Inflammatory macrophage (primary cell): ENCODE measurements around the gene RFNG.

Experiments used
- DNase-seq, 2 donors: peaks; one replicate each; pipeline ENCODE4 v3.0.0-alpha.2; 2020 to 2022

The RFNG gene

DNA sequence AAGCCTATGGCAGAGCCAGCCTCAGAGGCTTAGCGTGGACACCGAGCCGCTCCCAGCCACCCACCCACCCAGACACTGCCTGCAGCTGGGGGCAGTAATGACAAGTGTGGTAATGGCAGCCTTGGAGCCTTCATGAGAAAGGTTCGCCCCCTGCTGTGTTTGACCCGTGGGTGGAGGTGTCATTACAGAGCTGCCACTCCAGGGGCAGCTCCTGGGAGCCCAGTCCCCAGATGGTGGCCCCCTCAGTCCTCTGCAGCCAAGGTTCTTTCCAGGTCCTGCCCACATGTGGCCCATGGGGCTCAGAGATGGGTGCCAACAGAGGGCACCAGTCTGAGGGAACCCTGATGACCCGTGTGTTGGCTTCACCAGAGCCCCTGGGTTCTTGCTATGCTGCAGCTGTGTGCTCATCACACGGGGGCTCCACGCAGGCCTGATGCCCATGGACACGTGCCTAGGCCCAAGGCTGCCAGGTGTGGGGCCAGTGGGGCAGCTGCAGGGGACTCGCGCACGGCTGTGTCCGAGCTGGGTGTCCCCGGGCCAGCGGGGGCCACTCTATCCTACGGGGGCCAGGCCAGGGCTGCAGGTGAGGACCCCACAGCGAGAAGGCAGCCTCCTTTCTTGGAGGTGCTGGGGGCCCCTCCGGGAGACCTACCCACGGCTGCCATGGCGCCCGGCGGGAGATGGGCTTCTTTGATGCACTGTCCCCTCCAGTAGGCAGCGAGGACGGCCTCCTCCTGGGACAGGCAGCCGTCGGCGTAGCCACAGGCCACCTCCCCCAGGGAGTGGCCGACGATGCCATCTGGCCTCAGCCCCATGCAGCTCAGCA, 38.3 kb upstream of the RFNG start:
- no peak for DNase-seq

DNA sequence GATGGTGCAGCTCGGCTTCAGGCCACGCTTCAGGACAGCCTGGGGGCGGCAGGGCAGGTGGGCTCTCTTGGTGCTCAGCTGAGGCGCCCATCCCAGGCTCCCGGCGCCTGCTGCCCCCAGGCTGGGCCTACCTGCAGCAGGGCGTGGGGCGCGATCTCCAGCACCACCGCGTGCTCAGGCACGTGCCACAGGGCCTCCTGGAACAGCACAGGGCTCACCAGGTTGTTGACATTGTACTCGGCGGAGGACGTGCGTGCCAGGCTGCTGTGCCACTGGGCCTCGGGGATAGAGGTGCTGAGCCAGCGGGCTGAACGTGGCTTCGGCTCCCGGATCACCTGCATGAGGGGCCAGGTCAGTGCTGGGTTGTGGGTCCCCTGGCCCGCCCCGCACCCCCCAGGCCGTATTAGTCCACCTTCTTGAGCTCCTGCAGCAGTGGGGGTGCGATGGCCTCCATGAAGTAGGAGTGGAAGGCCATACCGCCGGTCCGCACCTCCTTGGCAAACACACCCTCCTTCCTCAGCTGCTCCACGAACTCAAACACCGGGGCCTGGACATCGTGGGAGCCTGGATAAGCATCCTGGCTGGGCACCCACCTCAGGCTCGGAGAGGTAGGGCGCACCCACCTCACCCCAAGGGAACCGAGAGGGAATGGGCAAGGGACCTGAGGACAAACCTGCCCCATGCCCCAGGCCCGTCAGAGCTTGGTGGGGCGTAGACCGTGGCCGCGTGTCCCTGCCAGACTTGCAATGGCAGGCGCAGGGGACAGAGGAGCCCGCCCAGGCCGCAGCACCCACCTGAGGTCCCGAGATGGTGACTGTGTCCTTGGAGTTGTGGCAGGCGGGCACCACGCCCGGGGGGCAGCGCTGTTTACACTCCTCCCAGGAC, 37.5 kb upstream of the RFNG start:
- no peak for DNase-seq

DNA sequence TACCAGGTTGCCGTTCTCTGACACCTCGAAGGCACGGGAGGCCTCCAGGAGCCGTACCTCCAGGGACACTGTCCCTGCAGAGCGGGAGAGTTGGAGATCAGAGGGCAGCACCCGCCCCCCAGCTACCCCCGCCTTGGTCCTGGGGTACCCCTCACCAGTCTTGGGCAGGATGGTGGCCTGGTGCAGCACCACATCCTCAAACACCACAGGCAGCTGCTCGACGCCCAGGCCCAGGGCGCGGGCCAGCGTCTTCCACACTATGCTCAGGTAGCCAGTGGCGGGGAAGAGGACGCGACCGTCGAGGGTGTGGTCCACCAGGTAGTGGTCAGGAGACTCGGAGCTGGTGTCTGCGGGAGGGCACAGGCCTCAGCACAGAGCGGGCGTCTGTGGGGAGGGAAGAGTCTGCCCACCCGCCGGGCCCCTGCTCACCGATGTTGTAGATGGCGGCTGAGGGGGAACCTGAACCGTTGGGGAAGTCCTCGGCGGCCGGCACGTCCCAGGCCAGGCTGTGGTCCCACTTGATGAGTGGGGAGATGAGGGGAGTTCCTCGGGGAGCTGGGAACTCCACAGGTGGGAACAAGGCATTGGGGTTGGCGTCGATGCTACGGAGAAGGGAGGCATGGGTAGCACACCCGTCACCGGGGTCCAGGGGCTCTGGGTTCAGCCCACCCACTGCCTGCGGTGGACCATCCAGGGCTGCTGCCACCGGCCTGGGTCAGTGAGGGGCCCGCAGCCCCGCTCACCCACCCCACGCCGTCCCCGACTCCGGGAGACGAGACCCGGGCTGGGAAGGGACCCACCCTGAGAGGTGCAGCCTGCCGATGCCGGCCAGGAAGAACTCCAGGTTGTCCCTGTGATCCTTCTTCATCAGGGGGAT, 36.6 kb upstream of the RFNG start:
- no peak for DNase-seq

DNA sequence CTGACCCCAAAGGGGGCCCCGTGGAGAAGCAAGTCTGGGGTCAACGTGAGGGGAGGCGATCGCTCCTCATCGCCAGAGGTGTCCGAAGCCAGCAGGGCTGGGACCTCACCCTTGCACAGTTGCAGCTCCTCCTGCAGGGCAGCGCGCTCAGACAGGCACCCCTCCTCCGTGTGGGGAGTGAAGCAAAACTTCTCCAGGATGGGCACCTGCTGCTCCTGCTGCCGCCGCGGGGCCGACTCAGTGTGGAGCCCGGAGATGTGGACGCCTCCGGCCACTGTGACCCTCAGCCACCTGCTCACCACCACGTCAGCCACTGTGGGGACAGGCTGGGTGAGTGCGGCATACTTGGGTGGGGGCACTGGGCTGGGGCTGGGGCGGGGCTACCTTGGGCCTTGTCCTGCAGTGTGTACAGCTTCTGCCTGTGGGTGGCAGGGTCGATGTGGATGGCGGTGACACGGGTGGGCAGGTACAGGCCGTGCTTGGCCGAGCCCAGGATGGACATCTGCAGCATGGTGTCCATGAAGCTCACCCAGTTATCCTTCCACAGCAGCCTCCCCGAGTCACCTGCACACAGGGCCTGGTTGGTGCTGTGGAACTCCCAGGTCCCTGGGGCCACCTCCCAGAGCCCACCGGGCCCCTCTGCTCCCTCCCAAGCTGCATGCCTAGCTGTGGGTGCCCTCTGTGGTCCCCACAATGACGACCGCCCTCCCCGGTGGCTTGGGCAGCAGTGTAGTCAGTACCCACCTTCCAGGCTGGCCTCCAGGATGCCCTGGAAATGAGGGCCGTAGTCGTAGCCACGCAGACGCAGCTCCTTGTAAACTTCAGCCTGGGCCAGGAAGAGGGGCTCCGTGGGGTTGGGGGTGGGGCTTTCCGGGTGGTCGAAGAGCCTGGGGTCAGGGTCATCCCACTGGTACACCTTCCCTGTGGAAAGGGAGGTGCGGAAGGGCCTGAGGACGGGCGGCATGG, 35.6 kb upstream of the RFNG start:
- DNase-seq: no peak

DNA sequence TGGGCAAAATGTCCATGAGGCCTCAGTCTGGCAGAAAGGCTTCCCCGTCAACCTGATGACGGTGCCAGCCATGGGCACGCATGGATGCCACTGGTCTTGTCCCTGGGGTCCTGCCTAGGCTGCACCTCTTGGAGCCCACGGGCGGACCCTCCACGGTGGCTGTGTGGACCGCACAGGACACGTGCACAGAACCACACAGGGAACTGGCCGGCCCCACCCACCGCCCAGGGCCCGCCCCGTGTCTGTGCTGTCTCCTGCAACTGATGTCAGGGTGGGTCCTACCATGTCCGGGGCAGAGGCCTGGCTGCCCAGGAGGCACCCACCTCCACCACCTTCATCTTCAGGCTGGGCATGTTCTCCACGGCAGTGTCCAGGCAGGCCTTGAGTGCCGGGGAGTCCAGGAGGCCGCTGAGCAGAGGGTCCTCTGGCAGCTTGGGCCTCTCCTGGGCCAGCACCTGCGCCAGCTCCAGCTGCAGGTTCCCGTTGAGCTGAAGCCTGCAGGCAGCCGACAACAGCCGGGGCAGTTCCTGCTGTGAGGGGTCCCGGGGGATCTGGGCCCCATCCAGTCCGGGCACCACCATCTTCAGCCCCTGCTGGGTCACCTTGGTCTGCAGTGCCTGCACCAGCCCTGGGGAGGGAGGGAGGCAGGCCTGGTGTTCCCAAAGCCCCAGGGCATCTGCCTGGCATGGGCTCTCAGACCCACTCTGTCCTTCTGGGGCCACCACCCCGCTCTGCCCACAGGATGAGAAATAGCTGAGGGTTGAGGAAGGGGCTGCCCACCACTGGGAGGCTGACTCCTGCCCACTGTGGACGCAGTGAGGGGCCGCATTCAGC, 34.5 kb upstream of the RFNG start:
- no peak for DNase-seq

DNA sequence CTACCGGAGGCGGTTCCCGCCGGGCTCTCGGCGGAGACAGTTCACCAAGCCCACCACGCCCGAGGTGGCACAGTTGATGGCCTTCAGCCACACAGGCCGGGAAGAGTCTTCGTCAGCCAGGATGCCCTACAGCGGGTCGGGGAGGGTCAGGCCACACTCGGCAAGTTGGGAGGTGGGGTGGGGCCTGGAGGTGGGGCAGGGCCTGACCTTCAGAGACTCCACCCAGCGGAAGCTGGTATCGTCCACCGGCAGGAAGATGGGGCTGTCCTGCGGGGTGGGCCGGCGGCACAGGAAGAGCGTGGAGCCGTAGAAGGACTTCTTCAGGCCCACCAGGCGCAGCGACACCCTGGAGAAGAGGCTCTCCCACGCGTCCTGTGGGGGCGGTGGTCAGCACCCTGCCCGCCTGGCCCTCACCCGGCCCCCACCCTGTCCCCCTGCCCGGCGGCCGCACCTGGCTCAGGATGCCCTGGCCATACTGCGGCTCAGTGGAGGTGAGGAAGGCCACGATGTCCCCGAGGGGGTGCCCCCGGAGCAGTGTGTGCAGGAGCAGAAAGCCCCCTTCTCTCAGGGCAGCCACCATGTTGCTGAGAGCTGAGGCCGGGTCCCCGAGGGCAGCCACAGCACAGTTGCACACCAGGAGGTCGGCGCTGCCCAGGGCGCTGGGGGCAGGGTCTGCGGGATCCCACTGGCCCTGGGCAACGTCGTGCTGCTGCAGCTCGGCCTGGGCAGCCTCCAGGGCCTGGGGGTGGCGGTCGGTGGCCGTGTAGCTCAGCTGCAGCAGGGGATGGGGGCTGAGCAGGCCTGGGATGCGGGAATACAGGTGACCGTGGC, 33.6 kb upstream of the RFNG start:
- no peak for DNase-seq

DNA sequence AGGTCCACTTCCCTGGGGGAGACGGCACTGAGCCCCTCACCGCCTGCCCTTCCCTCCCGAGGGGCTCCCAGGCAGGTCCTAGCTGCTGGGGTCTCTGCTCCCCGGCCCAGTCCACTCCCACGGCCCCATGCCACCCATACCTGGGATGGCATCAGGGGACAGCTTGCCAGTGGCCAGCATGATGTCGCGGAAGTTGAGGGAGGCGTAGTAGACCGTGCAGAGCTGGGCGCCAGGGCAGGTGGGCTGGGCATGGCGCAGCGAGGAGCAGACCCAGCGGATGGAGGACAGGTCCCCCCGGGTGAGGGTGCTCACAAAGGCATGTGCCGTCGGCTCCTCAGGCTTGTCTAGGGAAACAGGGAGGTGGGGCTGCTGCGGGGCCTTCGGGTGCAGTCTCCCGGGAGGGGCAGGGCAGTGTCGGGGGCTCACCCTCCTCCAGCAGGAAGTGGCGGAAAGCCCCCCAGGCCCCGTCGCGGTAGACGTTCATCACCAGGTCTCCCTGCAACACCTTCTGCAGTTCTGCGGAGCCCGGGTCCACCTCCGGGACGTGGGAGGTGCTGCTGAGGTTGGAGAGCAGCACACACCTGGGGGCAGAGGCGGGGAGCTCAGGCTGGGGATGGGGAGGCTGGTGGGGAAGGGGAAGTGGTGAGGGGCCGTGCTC, 32.9 kb upstream of the RFNG start:
- DNase-seq: no peak

DNA sequence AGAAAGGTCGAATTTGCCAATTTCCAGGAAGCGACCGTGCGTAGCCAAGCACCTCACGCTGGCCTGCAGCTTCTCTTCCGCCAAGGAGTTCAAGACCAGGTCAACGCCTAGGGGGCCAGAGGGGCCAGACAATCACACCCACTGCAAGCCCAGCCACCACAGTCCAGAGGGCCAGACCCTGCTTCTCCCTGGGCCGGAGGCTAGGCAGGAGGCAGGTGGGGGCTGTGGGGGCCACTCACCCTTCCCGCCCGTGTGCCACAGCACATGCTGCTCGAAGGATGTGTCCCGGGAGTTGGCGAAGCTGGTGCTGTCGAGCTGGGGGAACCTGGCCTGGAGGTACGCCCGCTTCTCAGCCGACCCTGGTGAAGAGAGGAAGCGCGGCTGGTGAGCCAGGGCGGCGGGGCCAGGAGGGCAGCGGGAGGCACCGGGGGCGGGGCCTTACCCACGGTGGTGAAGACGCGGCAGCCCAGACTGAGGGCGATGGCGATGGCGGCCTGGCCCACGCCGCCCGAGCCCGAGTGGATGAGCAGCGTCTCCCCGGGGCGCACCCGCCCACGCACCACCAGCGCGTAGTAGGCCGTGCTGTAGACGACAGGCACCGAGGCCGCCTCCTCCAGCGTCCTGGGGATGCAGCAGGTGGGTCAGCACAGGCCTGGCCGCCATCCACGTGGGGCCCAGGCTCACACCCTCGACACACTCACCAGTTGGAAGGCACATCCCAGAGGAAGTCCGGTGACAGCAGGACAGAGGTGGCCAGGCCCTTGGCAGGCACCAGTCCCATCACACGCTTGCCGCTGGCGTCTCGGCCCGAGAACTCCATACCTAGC, 32.1 kb upstream of the RFNG start:
- DNase-seq: no peak

DNA sequence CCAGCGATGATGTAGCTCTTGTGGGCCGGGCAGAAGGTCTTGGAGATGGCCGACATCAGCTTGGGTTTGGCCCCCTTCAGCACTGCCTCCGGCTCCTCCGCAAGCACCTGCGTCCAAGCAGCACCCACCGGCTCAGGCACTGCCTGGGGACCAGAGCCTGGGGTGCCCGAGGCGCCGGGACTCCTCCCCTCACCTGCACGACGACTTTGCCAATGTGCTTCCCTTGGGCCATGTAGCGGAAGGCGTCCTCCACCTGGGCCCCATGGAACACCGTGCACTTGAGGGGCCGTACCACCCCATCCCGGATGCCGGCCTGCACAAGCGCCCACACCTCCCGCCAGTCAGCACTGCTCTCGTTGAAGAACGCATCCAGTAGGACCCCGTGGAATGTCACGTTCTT, 31.4 kb upstream of the RFNG start:
- no peak for DNase-seq

DNA sequence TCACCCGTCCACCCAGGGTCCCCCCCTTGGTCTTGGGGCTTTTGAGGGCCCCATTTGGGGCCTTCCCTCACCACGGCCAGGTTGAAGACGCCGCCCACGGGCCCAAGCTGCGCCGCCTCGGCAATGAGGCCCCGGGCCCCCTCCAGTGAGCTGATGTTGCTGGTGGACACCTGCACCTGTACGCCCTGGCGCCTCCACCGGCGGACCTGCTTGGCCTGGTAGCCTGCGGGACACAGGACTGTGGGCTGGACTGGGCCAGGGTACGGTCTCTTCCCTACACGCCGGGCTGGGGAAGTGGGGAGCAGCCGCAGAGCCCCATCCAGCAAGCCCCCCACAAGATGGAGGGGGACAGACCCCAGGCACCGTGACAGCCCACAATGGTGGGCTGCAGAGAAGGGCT, 30.8 kb upstream of the RFNG start:
- DNase-seq: no peak

DNA sequence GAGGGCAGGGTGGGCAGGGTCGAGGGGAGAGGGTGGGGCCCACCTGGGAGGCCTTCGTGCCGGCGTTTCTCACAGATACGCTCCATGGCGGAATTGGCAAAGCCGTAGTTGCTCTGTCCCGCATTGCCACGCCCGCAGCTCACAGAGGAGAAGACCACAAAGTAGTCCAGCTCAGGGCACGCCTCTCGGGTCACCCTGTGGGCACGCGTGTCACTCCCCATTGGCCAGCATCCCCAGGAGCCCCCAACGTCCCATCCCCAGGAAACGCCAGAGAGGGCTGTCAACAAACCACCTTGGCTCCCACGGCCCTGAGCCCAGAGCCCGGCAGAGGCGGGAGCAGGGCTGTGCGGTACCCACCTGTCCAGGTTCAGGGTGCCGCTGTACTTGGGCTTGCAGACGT, 30.4 kb upstream of the RFNG start:
- DNase-seq: no peak

DNA sequence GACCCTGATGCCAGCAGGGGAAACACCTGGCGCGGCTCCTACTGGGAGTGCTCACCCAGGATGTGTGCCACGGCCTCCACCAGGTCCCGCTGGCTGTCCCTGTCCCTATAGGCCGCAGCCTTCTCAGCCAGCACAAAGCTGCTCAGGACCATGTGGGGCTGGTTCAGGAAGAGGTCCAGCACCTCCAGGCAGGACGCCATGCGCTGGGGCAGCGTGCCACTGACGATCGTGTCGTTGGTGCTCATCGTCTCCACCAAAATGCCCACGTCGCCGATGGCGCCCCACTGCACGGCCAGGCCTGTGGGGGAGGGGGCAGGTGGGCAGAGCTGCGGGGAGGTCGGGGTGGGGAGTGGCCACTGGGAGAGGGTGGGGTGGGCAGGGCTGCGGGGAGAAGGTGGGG, 29.9 kb upstream of the RFNG start:
- DNase-seq: no peak

DNA sequence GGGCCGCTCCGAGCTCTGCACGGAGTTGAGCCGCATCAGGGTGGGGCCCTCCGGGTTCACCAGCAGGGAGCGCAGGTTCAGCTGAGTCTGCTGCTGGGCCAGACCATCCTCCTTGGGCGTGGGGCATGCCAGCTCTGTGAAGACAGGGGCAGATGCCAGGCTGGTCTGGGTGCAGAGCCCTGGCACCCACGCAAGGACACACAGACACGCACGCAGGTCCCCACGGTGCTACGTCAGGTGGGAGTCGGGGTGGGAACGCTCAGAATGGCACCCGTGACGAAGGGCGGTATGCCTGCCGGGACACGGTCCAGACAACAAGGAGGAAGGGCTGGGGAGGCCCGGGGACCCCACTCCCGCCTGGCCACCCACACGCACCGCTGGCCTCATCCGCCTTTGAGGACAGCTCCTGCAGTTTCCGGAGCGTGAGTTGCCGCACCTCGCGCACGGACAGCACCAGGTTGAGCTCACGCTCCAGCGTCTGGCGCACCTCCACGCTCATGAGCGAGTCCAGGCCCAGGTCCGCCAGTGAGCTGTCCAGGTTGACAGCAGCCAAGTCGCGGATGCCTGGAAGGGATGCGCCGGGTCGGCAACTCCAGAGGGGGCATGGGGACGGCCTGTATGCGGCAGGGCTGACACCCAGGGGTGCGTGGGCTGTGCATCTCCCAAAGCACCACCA, 29.3 kb upstream of the RFNG start:
- no peak for DNase-seq

DNA sequence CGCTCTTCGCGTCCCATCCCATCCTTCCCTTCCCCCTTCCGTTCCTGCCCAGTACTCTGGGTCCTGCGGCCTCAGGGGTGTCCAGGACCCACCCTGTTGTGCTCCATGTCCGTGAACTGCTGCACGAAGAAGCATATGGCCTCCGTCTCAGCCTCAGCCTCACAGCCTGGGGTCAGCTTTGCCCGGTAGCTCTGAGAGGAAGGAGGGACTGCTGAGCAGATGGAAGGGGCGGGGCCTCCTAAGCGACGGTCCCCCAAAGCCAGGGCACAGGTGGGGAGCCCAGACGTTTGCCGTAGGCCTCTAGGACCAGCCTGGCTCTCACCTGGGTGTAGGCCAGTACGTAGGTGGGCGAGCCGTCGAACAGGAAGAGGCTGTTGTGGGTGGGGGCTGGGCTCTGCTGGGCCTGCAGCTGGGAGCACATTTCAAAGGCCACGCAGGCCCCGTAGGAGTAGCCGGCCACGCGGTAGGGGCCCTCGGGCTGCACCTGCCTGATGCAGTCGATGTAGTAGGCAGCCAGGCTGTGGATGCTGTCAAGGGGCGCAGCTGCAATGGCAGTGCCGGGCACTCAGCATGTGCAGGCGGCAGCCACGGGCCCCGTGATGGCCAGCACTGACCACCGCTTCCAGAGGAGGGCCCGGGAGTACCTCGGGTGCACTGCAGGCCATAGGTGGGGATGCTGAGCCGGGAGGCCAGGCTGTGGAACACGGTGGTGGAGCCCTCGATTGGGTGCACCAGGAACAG, 28.6 kb upstream of the RFNG start:
- no peak for DNase-seq

DNA sequence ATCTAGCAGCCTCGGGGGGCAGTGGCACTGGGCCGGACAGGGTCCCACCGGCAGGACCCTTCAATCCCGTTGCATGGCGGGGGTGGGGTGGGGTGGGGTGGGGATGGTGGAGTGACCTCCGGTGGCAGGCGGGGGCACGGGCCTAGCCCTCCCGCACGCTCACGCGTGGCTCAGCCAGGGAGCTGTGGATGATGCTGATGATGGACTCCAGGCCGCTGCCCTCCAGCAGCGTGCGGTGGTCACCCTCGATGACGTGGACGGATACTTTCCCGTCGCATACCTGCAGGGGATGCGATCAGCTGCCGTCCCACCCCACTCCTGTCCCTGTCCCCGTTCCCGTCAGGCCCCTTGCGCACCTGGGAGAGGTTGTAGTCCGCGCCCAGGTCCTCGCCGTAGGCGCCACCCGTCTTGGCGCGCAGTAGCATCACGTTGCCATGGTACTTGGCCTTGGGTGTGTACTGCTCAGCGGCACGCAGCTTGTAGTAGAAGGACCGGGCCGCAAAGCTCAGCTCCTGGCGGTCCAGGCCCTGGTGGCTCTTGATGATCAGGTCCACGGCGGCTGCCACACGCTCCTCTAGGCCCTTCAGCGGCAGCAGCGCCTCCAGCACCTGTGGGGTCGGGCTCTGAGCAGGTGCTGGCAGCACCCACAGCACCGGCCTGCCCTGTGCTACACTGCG, 27.5 kb upstream of the RFNG start:
- DNase-seq: no peak

DNA sequence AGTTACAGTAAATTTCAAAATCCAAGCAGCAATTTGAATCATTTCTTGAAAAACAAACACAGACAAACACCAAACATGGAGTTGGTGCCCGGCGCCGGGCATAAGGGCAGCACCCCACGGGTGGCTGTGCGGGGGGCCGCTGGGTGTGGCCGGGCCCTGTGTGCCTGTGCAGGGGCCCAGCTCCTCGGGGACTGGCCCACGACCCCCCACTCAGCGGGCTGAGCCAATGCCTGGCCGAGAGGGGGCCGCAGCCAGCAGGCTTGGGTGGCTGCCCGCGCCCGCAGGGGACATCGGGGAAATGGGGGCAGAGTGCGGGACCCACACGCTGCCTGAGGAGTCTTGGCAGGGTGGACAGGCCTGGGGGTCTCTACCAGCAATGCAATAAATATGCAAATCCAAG, 26.8 kb upstream of the RFNG start:
- DNase-seq: no peak
